ENCODE data around the gene RAF1.
A peak's percentile ranks its signal among the peaks of the same experiment; 100 is the strongest.
"Not testable (repeated sequence)": the region's sequence is repeated elsewhere in the genome, so short reads cannot be mapped to it uniquely, and the experiment has no call there.

Gene RAF1

GRCh38 chr3:12556690-12557472 is 107.0 kb downstream of the RAF1 start, which contains the start of gene MKRN2:
TSS of gene MKRN2 (plus strand) at chr3:12557087. CDS start at chr3:12557151, 64 bp downstream.
- peak; percentile 85 for DNase-seq

DNA sequence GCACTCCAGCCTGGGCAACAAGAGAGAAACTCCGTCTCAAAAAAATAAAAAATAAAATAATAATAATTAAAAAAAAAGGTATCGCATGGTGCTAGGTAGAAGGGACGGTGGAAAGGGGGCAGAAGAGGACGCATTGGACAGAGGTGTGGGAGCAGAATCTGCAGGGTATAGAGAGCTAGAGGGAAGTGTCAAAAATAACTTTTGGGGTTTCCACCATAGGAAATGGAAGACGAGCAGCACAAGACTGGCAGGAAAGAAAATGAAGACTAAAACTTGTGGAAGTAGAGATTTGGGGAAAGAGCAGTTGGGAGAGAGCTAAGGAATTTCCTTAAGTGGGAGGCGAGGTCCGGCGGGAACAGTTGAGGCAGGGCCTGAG is 107.6 kb downstream of the RAF1 start:
- no peak for DNase-seq

DNA sequence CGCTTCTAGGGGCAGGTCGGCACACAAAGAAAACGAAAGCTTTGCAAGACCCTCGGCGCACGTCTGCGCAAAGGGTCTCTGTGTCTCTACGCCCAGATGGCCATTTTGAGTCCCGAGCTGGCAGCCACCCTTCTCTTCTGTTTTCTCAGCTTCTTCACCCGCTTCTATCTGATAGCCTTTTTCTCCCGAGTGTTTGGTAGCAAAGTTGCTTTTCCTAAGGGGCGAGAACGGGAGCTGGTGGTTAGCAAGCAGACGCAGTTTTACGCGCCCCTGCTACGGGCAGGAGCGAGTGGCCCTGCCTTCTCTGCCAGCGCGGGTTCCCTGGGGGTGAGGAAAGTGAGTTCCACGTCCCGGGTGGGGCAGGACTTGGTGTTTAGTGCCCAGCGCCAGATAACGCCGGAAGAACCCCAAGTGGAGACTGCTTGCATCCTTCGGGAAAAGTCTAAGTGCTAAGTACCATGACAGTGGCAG is 110.0 kb downstream of the RAF1 start:
- DNase-seq: no peak

GRCh38 chr3:12549971-12550760 is 113.8 kb downstream of the RAF1 start:
- DNase-seq: no peak

- DNase-seq: no peak
Measured at GRCh38 chr3:12545473-12545791, 118.5 kb downstream of the RAF1 start, which contains the start of gene MKRN2OS. TSS of gene MKRN2OS (minus strand) at chr3:12545499. CDS start at chr3:12545464, 35 bp downstream.

DNA sequence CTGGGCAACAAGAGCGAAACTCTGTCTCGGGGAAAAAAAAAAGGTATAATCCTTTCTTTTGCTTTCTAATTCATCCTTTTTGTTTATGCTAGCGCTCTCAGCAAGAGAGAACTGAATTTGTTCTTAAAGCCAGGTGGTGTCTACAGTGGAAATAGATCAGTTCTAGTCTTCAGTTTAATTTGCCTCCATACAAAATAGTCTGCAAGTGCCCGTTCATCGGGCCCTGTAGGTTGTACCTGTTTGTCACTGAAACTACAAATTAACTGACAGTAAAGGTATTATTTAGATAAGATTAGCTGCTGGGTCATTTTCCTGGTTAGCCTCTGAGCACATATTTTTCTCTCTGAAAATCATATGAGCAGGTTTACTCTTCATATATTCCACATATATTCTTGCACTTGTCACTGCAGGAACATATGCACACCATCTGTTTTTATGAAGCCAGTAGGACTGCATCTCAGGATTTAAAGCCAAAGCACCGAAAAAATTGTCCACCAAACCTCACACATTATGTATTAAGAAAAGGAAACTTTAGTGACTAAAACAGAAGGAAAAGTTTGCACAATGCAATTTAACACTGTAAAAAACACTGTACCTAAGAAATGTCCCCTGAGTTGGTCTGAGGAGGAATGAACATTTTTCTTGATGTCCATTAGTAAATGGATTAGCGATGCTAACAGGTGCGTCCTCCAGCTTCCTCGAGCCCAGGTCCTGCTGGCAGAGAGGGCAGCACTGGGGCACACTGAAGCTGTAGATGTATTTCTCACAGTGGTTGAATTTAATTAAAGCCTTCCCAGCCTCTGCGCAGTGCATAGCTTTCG is 119.1 kb downstream of the RAF1 start:
- DNase-seq: no peak

GRCh38 chr3:12543497-12543896 is 120.4 kb downstream of the RAF1 start:
- not testable (repeated sequence) for DNase-seq

DNA sequence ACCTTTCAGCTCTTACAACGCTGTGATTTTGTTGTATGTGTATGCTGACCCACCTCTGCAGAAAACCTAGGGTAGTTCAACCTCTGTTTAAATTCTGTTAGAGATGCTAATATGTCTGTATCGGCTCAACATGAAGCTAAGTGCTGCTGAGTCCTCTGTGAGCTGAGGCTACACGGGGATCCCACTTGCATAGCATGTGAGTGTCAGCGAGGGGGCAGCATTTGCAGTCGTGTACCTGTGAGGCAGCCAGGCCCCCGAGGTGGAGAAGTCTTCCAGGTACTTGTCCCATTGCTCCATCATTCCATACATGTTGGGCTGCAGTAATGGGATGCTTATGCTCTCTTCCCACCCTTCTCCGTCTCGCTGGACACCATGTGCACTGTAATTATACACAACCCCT is 122.3 kb downstream of the RAF1 start:
- no peak for DNase-seq

GRCh38 chr3:12536423-12536822 is 127.5 kb downstream of the RAF1 start:
- DNase-seq: no peak
